ENCODE data around the gene COQ4. TPM values are rescaled to one million over a fixed set of nuclear protein-coding genes. Genes with fewer than 3 reads are reported as not detected.

The COQ4 gene
- total RNA-seq = 10 to 100 TPM; 28.2 to 34.5 (median 30.4) TPM
- total RNA-seq (2013) = 27.4 TPM

DNA sequence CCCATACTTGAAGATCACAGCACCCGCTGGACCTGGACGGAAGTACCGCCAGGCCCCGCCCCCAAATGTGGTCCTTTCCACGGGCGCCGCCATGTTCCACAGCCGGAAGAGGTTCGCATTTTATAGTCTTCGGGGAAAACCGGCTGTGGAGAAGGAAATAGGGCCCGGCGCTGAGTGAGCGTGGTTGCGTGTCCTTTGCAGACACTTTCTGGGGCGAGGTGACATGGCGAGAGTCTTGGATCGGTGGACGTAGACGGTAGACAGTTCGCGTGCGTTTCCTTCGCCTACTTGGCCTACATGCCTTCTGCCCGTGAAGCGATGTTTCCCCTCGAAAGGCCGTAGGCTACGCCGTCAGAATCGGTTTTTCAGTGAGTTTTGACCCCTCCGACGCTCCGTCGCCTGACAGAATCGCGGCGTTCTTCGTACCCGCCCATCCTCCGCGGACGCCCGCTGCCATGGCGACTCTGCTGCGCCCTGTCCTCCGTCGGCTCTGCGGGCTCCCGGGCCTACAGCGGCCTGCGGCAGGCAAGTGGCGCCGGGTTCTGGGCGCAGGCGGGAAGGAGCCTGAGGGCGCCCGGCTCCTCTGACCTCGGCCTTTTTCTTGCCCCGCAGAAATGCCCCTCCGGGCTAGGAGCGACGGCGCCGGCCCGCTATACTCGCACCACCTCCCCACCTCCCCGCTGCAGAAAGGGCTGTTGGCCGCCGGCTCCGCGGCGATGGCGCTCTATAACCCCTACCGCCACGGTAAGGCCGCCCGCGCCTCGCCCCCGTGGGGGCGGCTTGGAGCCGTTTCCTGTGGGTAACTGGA is at the start of gene COQ4, which contains the start of gene TRUB2:
Gene COQ4 (plus strand): TSS at position 436 of the 808 bp plus-strand sequence. CDS start 20 bp downstream, at position 456.
Gene TRUB2 (minus strand): TSS at position 44 of the 808 bp plus-strand sequence. CDS start 39 bp downstream, at position 5.
- H3K27me3 ChIP-seq (ENCODE audit: control insufficient read depth, insufficient read depth, low read length) = no peaks in the 10 kb centered on the region
- Mint-ChIP-seq H3K27me3 (ENCODE audit: low read depth in 2 of 2) (no peaks in the 10 kb centered on the region), H3K9me3 (no peaks in the 10 kb centered on the region), H3K27ac (peak within 1 kb of the TSS; percentile 94 to 95), H3K4me1 (peaks cover 19 to 20% of the 10 kb centered on the region in 2 donors), H3K4me3 (peak within 1 kb of the TSS; percentile 95), H3K36me3 (no peaks in the 10 kb centered on the region)
- H3K4me1 ChIP-seq (ENCODE audit: control insufficient read depth, insufficient read depth, low read length) = peaks cover 28% of the 10 kb centered on the region
- peak within 1 kb of the TSS; percentile 92 for H3K27ac ChIP-seq (ENCODE audit: low read length)
- intact Hi-C loops (cut with micrococcal nuclease) = loop anchor here (1.0 to 10.0 kb wide), 4 partner anchors 18 to 128 kb away; partner anchors contain the start of genes CIZ1, GOLGA2, SLC27A4 and SWI5
- peaks cover 11% of the 10 kb centered on the region for H3K36me3 ChIP-seq (ENCODE audit: control insufficient read depth, insufficient read depth, low read length)
- WGBS (ENCODE audit: insufficient coverage) = under 1% methylated on average over 83 of the region's 83 CpGs
- DNase-seq (peak; percentile 88 to 96), ATAC-seq (peak; percentile 88 to 95 (median 90))
- no peaks in the 10 kb centered on the region for H3K9me3 ChIP-seq (ENCODE audit: control insufficient read depth, insufficient read depth, low read length)
- peak within 1 kb of the TSS; percentile 95 for H3K4me3 ChIP-seq (ENCODE audit: low read length)
- TF ChIP-seq, protein P1, sequence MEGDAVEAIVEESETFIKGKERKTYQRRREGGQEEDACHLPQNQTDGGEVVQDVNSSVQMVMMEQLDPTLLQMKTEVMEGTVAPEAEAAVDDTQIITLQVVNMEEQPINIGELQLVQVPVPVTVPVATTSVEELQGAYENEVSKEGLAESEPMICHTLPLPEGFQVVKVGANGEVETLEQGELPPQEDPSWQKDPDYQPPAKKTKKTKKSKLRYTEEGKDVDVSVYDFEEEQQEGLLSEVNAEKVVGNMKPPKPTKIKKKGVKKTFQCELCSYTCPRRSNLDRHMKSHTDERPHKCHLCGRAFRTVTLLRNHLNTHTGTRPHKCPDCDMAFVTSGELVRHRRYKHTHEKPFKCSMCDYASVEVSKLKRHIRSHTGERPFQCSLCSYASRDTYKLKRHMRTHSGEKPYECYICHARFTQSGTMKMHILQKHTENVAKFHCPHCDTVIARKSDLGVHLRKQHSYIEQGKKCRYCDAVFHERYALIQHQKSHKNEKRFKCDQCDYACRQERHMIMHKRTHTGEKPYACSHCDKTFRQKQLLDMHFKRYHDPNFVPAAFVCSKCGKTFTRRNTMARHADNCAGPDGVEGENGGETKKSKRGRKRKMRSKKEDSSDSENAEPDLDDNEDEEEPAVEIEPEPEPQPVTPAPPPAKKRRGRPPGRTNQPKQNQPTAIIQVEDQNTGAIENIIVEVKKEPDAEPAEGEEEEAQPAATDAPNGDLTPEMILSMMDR (IDR thresholded peaks at IDR 0.05) = no peak

DNA sequence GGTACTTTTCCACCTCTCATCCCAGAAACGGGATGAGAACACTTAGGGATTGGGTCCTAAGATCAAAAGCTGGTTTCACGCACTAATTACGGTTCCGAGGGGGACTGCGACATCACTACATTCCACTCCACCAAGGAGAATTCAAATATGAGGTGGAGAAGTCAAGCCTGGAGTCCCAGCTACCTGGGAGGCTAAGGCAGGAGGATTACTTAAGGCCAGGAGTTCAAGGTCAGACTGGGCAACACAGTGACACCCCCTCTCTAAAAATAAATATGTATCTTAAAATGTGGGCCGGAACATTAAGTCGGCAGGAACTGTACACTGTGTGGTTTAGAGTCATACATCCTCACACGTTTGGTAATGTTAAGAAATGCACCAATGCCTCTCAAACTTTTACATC is 48.4 kb upstream of the COQ4 start:
- H3K27ac Mint-ChIP-seq = peak overlapping the region; percentile 91 to 99
- intact Hi-C loops (cut with micrococcal nuclease) = no loop called here

DNA sequence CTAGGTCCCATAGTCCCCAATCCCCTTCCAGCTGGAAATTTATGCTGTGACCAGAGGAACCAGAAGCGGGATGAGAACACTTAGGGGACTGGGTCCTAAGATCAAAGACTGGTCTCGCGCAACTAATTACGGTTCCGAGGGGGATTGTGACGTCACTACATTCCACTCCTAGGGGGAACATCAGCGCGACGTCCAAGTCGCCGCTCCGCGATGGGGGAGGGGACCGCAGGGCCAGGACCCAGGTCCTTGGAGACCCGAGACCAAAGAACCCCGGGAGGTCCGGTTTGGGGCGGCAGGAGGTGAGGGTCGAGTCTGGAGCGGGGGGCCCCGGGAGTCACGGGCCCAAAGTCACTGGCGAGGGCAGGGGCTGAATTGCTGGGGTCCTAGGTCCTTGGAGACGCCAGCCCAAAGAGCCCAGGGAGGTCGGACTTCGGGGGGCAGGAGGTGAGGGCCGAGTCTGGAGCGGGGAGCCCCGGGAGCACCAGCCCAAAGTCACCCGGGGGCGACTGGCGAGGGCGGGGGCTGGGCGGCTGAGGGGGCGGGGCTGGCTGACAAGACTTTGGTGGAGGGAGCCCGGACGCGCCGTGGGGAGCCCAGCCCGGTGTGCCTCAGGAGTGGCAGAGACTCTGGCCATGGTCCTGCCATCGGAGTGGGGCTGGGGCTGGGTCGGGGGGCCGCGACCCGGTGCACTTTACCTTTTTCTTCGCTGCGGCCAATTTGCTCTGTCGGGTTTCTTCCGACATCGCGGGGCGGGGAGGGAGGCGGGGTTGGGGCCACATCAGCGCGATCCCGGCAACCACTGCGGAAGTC is 47.2 kb upstream of the COQ4 start, which contains the start of gene GOLGA2:
Gene GOLGA2 (minus strand): TSS at position 810 of the 810 bp plus-strand sequence. CDS start 31 bp downstream, at position 779.
- peaks cover 21 to 33% of the 10 kb centered on the region in 2 donors for H3K4me1 Mint-ChIP-seq
- Histone ChIP-seq H3K27ac (ENCODE audit: low read length) (peak within 1 kb of the TSS; percentile 80), H3K9me3 (ENCODE audit: control insufficient read depth, insufficient read depth, low read length) (no peaks in the 10 kb centered on the region), H3K27me3 (ENCODE audit: control insufficient read depth, insufficient read depth, low read length) (no peaks in the 10 kb centered on the region), H3K4me3 (ENCODE audit: low read length) (peak within 1 kb of the TSS; percentile 71), H3K4me1 (ENCODE audit: control insufficient read depth, insufficient read depth, low read length) (peaks cover 23% of the 10 kb centered on the region), H3K36me3 (ENCODE audit: control insufficient read depth, insufficient read depth, low read length) (peaks cover 16% of the 10 kb centered on the region)
- no peaks in the 10 kb centered on the region for H3K36me3 Mint-ChIP-seq
- peaks cover 0 to 2% of the 10 kb centered on the region in 2 donors for H3K27me3 Mint-ChIP-seq (ENCODE audit: low read depth in 2 of 2)
- H3K27ac Mint-ChIP-seq = peak within 1 kb of the TSS; percentile 91 to 99
- under 1% methylated on average over 57 of the region's 57 CpGs for WGBS (ENCODE audit: insufficient coverage)
- intact Hi-C loops (cut with micrococcal nuclease) = loop anchor here (5.0 kb wide), 1 partner anchor 47 kb away; the partner anchor contains the start of genes COQ4 and TRUB2
- TF ChIP-seq, protein P1 (IDR thresholded peaks at IDR 0.05) = no peak
- no peaks in the 10 kb centered on the region for H3K9me3 Mint-ChIP-seq
- ATAC-seq (peak; percentile 52 to 70 (median 61)), DNase-seq (peak in 1 of 2 donors; percentile 46)
- H3K4me3 Mint-ChIP-seq = peak within 1 kb of the TSS; percentile 92

More for the DNA sequence above, 48.4 kb upstream of the COQ4 start:
- Histone ChIP-seq H3K36me3 (ENCODE audit: control insufficient read depth, insufficient read depth, low read length) (peaks cover 16% of the 10 kb centered on the region), H3K4me1 (ENCODE audit: control insufficient read depth, insufficient read depth, low read length) (peaks cover 23% of the 10 kb centered on the region), H3K4me3 (ENCODE audit: low read length) (no peak overlapping the region), H3K27ac (ENCODE audit: low read length) (no peak overlapping the region), H3K9me3 (ENCODE audit: control insufficient read depth, insufficient read depth, low read length) (no peaks in the 10 kb centered on the region), H3K27me3 (ENCODE audit: control insufficient read depth, insufficient read depth, low read length) (no peaks in the 10 kb centered on the region)
- Mint-ChIP-seq H3K4me3 (peak overlapping the region; percentile 92), H3K4me1 (peaks cover 21 to 33% of the 10 kb centered on the region in 2 donors), H3K27me3 (ENCODE audit: low read depth in 2 of 2) (peaks cover 0 to 2% of the 10 kb centered on the region in 2 donors), H3K9me3 (no peaks in the 10 kb centered on the region), H3K36me3 (no peaks in the 10 kb centered on the region)
- no peak for DNase-seq
- TF ChIP-seq, protein P1 (IDR thresholded peaks at IDR 0.05) = no peak
- 81% methylated on average over 5 of the region's 8 CpGs for WGBS (ENCODE audit: insufficient coverage)
- ATAC-seq = no peak

All from natural killer cell (primary cell).